ENCODE measurements around the gene YAP1.
A peak's percentile ranks its signal among the peaks of the same experiment; 100 is the strongest.
"Not testable (repeated sequence)": the region's sequence is repeated elsewhere in the genome, so short reads cannot be mapped to it uniquely, and the experiment has no call there.

The YAP1 gene

GRCh38 chr11:102238391-102238821, 128.2 kb downstream of the YAP1 start:
- DNase-seq (ENCODE audit: low read depth in 2 of 3, low spot score in 2 of 3) = no peak

GRCh38 chr11:102239448-102239847, 129.2 kb downstream of the YAP1 start:
- no peak for DNase-seq (ENCODE audit: low read depth in 2 of 3, low spot score in 2 of 3)

- DNase-seq (ENCODE audit: low read depth in 2 of 3, low spot score in 2 of 3) = no peak
These were observed 129.7 kb downstream of the YAP1 start for GRCh38 chr11:102239911-102240310.

GRCh38 chr11:102240502-102240901, 130.3 kb downstream of the YAP1 start:
- no peak for DNase-seq (ENCODE audit: low read depth in 2 of 3, low spot score in 2 of 3)

GRCh38 chr11:102241026-102241425, 130.8 kb downstream of the YAP1 start:
- DNase-seq (ENCODE audit: low read depth in 2 of 3, low spot score in 2 of 3) = no peak

- DNase-seq (ENCODE audit: low read depth in 2 of 3, low spot score in 2 of 3) = no peak
These were observed 133.2 kb downstream of the YAP1 start for GRCh38 chr11:102243399-102243884.

- DNase-seq (ENCODE audit: low read depth in 2 of 3, low spot score in 2 of 3) = no peak
These were observed 134.6 kb downstream of the YAP1 start for GRCh38 chr11:102244681-102245409.

GRCh38 chr11:102251423-102251822, 141.2 kb downstream of the YAP1 start:
- DNase-seq (ENCODE audit: low read depth in 2 of 3, low spot score in 2 of 3) = no peak

GRCh38 chr11:102252339-102252891, 142.2 kb downstream of the YAP1 start:
- DNase-seq (ENCODE audit: low read depth in 2 of 3, low spot score in 2 of 3) = no peak

- no peak for DNase-seq (ENCODE audit: low read depth in 2 of 3, low spot score in 2 of 3)
These were observed 142.9 kb downstream of the YAP1 start for GRCh38 chr11:102253020-102253715.

GRCh38 chr11:102254047-102254446, 143.8 kb downstream of the YAP1 start:
- DNase-seq (ENCODE audit: low read depth in 2 of 3, low spot score in 2 of 3) = no peak

- no peak for DNase-seq (ENCODE audit: low read depth in 2 of 3, low spot score in 2 of 3)
These were observed 146.0 kb downstream of the YAP1 start for GRCh38 chr11:102256251-102256650.

GRCh38 chr11:102260241-102260640, 150.0 kb downstream of the YAP1 start:
- DNase-seq (ENCODE audit: low read depth in 2 of 3, low spot score in 2 of 3) = no peak

- DNase-seq (ENCODE audit: low read depth in 2 of 3, low spot score in 2 of 3) = no peak
These were observed 153.2 kb downstream of the YAP1 start for GRCh38 chr11:102263379-102264003.

GRCh38 chr11:102264704-102265103, 154.5 kb downstream of the YAP1 start:
- not testable (repeated sequence) for DNase-seq (ENCODE audit: low read depth in 2 of 3, low spot score in 2 of 3)

- no peak for DNase-seq (ENCODE audit: low read depth in 2 of 3, low spot score in 2 of 3)
These were observed 155.9 kb downstream of the YAP1 start for GRCh38 chr11:102266099-102266498.

GRCh38 chr11:102267609-102268008, 157.4 kb downstream of the YAP1 start:
- DNase-seq (ENCODE audit: low read depth in 2 of 3, low spot score in 2 of 3) = no peak

GRCh38 chr11:102268083-102268984, 158.1 kb downstream of the YAP1 start:
- DNase-seq (ENCODE audit: low read depth in 2 of 3, low spot score in 2 of 3) = peak; percentile 24 to 53 (median 42)

- DNase-seq (ENCODE audit: low read depth in 2 of 3, low spot score in 2 of 3) = no peak
These were observed 158.8 kb downstream of the YAP1 start for GRCh38 chr11:102268985-102269470.

GRCh38 chr11:102269927-102270326, 159.7 kb downstream of the YAP1 start:
- no peak for DNase-seq (ENCODE audit: low read depth in 2 of 3, low spot score in 2 of 3)

All from activated CD8-positive, alpha-beta memory T cell treated with anti-CD3 and anti-CD28 coated beads for 48 hours (primary cell).